T-helper 2 cell treated with Interferon-gamma antibody and Interleukin-4, amounts not matched to agents 100 ng/mL and 5 ng/mL, for 36 hours (primary cell): Measurements from ENCODE around the gene BRPF1. TPM values are rescaled to one million over a fixed set of nuclear protein-coding genes. Genes with fewer than 3 reads are reported as not detected.

Experiments used
- intact Hi-C: fragments of 100-400 bp; cut with micrococcal nuclease; formaldehyde crosslinking; loops from one replicate; pipeline ENCODE4 v1.15.1; 2023
- total RNA-seq: library from RNA; stranded (reverse); gene quantifications from 2 replicates; pipeline ENCODE4 v1.2.3, GENCODE V29; 2022

Gene BRPF1
- 41.9 and 44.2 TPM in 2 replicates for total RNA-seq

GRCh38 chr3:9731206-9732079 is at the start of gene BRPF1:
BRPF1 (plus strand) TSS chr3:9731735; CDS start chr3:9734141, 2,406 bp downstream.
- intact Hi-C loops, result loop anchor here (1.0 to 5.0 kb wide), 10 partner anchors 19 to 517 kb away; partner anchors contain the start of genes CRELD1, EMC3, JAGN1 and MTMR14

DNA sequence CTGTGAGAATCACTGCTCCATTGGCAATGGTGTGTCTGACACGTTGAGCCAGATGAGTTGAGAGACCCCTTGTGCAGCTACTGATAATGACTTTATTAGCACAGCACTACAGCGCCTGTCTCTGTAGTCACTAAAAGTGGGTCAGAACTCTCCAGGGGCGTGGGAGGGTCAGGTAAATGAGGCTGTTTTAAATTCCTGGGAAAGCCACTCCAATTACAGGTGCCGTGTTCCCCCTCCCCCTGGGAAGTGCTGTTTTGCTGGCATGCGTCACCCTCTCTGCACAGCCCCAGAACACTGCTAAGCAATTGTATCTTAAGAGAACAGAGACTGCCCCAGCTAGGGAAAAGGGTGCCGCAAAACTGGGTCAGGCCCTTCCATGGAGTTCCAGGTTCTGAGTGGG is 49.4 kb upstream of the BRPF1 start:
- intact Hi-C loops, result no loop called here

DNA sequence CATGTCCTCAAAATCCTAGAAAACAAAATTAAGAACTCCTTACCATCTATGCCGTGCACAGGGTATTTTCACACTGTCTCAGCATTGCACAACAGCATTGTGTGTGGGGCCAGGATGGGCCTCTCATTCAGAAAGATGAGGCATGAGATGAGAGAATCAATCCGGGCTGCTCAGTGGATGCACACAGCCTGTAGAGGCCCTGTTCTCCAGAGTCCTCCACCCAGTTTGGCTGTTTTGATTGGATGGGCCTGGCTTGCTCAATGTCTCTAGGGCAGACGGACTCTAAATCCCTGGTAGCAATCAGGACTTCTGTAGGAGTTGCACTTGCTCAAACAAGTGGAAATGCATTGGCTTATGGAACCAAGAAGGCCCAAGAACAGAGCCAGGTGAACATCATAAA is 48.1 kb upstream of the BRPF1 start:
- intact Hi-C loops, result no loop called here

- intact Hi-C loops, result no loop called here
These were observed 46.1 kb upstream of the BRPF1 start for GRCh38 chr3:9685216-9686049.

GRCh38 chr3:9686050-9686550 is 45.4 kb upstream of the BRPF1 start:
- intact Hi-C loops, result no loop called here

DNA sequence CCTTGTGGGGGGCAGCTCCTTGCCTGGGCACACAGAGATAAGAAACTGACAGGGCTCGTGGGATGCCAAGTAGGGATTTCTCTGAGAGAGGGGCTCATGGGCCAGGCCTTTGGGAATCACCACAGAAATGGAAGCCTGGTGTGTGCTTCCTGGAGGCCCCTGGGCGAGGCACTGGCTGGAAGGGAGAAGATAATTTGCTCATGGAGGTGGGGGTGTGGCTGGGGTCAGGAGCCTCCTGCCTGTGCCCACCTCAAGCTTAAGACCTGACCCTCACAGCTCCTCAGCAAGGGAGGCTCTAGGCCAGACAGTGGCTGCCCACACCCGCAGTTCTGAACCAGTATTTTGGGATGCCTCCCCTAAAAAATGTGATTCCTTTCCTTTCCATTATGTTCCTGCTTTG is 44.8 kb upstream of the BRPF1 start:
- intact Hi-C loops, result no loop called here

GRCh38 chr3:9687514-9687913 is 44.0 kb upstream of the BRPF1 start:
- intact Hi-C loops, result no loop called here

GRCh38 chr3:9688961-9689360 is 42.6 kb upstream of the BRPF1 start:
- intact Hi-C loops, result no loop called here

- intact Hi-C loops, result no loop called here
These were observed 41.8 kb upstream of the BRPF1 start for GRCh38 chr3:9689757-9690156.

DNA sequence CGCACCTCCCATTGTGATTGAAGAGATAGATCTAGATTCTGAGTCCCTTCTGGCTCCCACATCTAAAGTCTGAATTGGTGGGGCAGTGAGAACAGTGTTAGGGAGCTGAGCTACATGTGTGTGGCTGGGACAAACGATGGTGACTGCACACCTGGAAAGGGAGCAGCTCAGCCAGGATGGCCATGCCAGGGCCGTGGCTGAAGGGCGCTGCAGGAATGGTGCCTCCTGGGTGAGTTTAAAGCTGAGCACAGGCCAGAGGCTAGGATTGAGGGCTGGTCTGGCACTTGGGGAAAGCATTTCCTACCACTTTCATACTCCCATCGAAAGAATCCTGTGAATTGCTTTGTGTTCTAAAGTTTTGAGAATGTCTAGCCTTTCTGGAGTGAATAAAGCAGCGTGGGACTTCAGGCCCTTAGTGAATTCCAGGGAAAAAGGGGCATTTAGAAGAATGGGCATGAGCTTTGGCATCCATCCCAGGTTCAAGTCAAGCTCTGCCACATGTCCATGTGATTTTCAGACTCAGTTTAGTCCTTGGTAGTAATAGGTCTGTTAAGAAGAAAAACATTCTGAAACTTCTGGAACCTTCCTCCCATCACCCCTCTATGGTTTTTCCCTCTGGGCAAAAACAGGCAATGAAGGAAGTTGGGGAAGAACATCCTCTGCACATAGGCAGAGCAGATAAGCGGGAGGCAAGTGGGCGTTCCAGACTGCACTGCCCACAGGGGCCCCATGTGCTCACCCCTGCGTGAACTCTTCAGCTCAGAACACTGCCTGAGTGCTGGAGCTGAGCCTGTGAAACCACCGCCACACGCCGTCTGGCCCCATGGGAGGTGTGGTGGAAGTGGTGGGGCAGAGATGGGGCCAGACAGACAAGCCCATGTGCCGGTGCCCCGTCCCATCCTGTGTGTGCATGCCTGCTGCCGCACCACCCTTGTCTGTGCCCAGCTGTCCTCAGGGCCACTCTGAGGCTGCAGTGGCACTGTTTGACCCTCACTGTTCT is 40.8 kb upstream of the BRPF1 start:
- intact Hi-C loops, result no loop called here

- intact Hi-C loops, result no loop called here
These were observed 39.9 kb upstream of the BRPF1 start for GRCh38 chr3:9691636-9692035.

DNA sequence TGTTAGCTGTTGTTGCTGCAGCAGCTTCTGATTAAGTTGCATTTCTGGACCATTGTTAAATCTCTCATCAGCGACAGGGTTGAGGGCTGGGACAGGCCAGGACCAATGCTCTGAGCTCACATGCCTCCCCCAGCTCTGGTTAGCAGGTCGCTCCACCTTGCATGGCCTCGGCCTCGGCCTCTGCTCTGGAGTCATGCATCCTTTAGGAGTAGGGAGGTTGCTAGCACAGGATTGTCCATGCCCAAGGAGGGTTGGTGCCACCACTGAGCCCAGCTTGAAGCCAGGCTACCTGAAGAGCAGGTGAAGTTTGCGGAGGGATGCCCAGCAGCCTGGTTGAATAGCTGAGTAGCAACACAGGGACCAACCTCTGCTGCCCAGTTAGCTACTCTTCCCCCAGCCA is 39.1 kb upstream of the BRPF1 start:
- intact Hi-C loops, result no loop called here

GRCh38 chr3:9695345-9695744 is 36.2 kb upstream of the BRPF1 start:
- intact Hi-C loops, result no loop called here

GRCh38 chr3:9695746-9696145 is 35.8 kb upstream of the BRPF1 start:
- intact Hi-C loops, result no loop called here

DNA sequence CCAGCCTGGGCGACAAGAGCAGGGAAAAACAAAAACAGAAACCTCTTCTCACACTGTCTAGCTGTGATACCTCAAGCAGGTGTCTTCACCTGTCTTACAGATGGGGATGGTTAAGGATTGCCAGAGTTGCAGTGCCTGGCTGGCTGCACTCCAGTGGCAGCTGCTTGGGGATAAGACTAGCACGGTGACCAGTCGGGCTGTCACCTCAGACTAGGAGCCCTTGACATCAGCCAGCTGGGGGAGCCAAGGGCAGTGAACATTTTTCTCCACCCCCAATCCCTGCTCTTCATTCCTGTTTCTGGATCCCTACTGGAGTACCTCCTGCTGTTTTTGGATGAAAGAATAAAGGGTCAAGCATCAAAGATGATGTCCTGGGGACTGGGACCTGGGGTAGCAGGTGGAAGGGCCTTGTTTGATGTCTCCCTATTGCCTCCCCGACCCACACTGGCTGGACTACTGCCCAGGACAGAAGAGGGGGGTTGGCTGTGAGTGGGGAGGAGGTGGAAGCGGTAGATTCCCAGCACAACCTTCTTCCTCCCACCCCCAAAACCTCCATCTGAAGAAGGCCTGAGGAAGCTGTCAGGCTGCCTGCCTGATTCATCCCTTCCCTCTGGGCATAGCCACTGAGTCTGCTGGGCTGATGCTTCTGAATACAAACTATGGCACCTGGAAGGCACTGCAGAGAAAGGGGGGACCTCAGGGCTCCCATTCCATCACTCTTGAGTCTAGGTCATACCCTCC is 34.9 kb upstream of the BRPF1 start:
- intact Hi-C loops, result no loop called here

DNA sequence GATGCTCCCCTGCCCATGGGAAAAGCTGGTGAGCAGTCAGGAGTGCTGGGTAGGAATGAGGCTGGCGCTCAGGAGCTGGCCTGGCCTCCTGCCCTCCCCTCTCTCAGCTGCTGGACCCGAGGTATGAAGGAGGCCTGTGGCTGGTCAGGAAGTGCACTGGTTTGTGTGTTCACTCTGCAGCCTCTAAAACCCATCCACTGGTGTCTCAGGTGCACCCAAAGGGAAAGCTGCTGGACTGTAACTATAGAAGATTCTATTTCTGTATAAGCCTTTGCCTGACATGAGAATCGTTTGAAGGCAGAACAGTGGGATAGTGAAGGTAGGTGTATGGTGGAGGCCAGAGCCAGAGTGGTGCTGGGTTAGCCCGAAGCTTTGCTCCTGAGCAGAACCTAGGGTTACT is 33.6 kb upstream of the BRPF1 start:
- intact Hi-C loops, result no loop called here

- intact Hi-C loops, result no loop called here
These were observed 33.2 kb upstream of the BRPF1 start for GRCh38 chr3:9698293-9698692.

DNA sequence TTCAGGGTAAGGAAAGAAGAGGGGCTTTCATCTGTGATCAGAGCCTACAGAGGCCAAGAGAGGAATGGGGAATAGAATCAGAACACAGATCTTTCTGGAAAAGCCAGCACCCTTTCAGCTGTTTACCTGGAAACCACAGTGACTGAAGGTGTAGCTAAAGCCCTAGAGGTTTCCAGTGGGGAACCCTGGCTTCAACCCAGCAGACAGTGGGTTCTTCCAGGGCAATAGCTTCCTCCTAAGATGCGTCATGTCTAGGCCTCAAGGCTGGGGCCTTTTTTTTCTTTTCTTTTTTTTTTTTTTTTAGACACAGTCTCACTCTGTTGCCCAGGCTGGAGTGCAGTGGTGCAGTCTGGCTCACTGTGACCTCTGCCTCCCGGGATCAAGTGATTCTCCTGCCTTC is 31.0 kb upstream of the BRPF1 start:
- intact Hi-C loops, result no loop called here

DNA sequence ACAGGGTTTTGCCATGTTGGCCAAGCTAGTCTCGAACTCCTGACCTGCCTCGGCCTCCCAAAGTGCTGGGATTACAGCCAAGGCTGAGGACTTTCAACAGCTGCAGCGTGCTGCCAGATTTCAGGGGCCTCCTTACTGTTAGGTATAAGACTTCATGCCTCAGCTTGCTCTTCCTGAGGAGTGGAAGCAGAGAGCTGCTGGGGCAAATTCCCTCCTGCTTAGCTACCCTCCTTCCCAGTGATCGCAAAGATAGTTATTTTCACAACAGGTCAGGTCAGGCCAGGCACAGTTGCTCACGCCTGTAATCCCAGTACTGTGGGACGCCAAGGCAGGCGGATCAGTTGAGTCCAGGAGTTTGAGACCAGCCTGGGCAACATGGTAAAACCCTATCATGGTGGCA is 30.5 kb upstream of the BRPF1 start:
- intact Hi-C loops, result no loop called here

DNA sequence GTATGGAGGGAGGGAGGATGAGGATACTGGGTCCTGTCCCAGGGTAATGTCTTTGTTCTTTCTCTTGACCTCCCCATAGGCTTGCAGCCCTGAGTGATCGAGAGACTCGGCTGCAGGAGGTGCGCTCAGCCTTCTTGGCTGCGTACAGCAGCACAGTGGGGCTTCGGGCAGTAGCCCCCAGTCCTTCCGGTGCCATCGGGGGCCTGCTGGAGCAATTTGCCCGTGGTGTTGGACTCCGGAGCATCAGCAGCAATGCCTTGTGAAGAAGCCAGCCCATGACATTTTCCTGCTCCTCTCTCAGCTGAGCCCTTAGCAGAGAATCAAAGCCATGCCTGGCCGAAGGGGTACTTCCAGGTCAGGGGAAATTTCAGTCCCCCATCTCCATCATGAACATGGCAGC is 29.8 kb upstream of the BRPF1 start:
- intact Hi-C loops, result no loop called here
